GM18907 (cell line): ENCODE data around the gene IZUMO1.
"Not testable (repeated sequence)": the region's sequence is repeated elsewhere in the genome, so short reads cannot be mapped to it uniquely, and the experiment has no call there.

Experiments used
- ATAC-seq: cut with Tn5 transposase; IDR thresholded peaks from one replicate; pipeline ENCODE4 v1.9.1; 2021; ENCODE audit warnings: mild to moderate bottlenecking, moderate library complexity; ENCODE audit not compliant: unreplicated experiment

IZUMO1 gene

DNA sequence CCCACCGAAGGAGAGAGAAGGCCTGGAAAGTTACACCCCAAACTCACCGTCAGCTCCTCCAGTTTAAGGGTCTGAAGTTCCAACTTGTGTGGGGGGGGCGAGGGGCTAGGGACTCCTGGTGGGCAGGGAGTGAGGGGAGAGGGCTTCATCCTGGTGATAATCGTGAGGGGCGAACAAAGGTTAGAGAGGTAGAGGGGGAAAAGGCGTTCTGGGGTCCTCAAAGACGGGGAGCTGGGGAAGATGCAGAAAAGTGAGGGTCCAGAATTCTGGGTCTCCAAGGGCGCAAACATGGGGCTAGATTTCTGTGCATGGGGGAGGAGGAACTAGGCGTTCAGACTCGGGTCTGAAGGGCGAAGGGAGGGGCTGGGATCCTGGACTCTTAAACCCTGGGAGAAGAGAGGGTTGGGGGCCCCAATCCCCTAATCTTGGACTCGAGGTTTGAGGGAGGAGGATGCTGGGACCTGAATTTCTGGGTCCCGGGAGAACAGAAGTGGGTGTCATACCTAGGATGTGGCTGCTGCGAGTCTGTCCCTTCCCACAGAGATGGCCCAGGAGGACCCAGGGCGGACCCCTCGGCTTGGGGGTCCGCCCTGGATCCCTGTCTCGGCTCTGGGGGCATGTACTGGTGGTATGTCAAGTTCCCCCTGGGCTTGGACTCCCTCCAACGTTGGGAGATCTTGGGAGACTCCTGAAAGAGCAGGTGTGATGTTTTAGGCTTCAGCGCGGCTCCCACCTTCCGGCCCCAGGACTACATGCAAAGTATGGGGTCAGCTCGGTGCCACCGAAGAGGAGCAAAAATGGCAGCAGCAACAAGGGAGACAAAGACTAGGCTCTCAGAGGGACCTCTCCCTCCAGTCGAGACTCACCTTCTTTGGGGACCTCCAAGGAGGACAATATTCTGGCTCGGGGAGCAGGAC, 31.7 kb downstream of the IZUMO1 start:
- no peak for ATAC-seq

DNA sequence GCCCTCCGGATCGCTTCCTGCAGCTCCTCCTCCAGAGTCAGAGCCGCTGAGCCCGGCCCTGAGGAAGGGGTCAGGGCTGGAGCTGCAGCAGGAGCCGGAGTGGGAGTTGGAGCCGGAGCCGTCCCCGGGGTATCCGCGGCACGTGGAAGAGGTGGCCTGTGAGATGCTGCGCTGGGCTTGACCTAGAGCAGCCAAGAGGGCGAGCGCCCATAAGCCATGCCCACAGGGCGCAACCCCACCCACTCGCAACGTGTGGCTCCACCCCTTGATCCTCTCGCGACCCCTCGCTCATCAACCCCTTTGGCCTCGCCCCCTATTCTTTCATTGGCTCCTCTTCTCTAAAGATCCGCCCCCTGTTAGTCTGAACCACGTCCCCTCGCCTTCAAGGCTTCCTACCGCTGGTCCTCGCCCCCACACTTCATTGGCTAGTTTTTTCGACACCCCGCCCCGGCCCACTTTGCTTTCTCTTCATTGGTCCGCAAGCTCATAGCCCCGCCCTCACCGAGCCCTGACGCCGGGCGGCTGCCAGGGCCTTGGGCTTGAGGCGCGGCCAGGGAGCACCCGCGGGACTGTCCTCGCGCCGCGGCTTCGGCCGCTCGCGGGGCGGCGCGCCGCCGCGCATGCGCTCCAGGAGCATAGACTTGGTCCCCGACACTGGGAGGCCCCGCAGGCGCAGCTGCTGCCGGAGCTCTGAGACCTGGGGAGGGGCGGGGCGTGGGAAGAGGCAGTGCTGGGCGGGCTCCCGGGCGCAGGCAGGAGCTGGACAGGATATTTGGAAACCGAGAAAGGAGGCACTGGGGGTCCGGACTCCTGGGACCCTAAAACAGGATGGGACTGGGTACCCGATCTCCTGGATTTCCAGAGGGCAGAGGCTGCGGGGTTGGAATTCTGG, 32.6 kb downstream of the IZUMO1 start:
- peak; percentile 90 for ATAC-seq

GRCh38 chr19:48713041-48713863, 33.5 kb downstream of the IZUMO1 start:
- ATAC-seq: no peak

DNA sequence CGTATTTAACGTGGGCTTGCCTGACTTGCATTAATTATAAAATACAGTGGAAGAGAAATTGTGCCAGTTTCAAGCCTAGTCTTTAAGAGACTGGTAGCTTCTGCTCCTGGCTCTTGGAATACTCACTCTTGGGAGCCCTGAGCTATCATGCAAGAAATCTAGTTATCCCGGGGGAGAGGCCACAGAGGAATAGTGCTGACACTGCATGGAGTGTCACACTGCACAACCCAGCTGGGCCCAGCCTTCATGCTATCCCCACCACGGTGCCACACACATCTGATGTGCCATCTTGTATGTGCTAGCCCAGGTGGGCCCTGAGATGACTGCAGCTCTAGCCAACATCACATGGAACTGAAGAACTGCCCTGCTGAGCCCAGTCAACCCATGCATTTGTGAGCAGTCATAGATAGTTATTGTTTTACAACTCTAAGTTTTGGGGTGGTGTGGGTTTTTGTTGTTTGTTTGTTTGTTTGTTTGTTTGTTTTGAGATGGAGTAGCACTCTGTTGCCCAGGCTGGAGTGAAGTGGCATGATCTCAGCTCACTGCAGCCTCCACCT, 35.5 kb downstream of the IZUMO1 start:
- ATAC-seq: no peak

- no peak for ATAC-seq
These were observed 38.2 kb downstream of the IZUMO1 start for GRCh38 chr19:48708471-48708870.

DNA sequence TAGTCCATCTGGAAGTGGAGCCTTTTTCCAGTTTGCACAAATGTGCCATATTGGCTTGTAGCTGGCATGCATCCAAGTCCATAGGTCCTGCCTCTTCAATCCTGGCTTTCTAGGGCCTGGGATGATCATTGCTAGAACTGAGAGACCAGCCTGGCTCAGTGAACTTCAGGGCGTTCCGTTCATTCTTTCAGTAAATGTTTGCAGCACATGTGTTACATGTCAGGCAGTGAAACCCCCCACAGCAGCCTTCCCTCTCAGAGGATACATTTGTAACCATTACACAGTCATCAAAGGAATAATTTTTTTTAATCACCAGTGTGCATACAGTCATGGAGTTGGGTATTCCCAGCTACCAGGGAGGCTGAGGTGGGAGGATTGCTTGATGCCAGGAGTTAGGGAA, 41.3 kb downstream of the IZUMO1 start:
- no peak for ATAC-seq

- ATAC-seq: no peak
These were observed 43.4 kb downstream of the IZUMO1 start for GRCh38 chr19:48703316-48703715.

DNA sequence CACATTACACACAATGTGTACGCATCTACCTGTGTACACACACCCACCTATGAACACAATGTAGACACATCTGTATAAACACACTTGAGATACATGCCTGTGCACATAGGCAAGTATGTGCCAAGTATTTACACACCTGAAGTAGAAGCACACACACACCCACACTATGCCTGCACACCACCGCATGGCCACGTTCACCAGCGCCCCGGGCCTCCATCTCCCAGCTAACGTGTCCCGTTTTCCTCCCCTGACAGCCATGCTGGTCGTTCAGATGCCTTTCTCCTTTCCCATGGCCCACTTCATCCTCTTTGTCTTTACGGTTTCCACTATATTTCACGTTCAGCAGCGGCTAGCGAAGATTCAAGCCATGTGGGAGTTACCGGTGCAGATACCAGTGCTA, 44.0 kb downstream of the IZUMO1 start:
- no peak for ATAC-seq

DNA sequence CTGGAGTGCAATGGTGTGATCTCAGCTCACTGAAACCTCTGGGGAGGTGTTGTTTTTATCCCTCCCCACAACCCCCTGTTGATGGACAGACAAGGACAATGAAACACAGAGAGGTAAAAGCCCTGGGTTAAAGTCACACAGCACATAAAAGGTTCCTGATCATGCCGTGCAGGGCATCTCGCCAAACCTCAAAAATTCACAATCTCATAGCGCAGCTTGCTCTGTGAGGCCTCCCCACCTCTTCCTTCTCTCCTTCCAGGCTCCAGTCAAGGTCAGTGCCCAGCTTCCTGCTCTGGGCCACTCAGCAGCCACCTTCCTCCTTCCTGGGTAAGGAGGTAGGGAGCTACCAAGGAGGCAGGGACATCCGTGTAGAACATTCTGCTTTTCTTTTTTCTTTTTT, 48.7 kb downstream of the IZUMO1 start:
- no peak for ATAC-seq

GRCh38 chr19:48696353-48697010, 50.2 kb downstream of the IZUMO1 start:
- ATAC-seq: no peak

GRCh38 chr19:48695743-48696352, 50.9 kb downstream of the IZUMO1 start, which contains the start of gene FUT2:
Gene FUT2, plus strand, starts transcription at chr19:48695971. Its CDS starts 6,986 bp downstream, at chr19:48702957.
- ATAC-seq: no peak

DNA sequence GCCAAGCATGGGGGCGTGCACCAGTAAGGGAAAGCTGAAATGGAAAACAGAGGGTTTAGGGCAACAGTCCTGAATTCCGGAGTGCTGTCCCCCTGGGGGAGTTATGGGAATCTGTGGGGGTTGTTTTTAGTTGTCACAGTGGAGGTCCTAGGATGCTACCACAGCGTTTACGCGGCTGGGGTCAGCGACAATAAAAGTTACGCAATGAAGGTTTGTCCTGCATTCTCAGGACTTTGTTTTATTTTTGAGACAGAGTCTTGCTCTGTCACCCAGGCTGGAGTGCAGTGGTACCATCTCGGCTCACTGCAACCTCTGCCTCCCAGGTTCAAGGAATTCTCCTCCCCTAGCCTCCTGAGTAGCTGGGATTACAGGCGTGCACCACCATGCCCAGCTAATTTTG, 53.1 kb downstream of the IZUMO1 start:
- not testable (repeated sequence) for ATAC-seq
